ENCODE results near the gene EIF3I. TPM values are rescaled to one million over a fixed set of nuclear protein-coding genes. Genes with fewer than 3 reads are reported as not detected.

Gene EIF3I
- total RNA-seq, 1 experiment from 2014 or later, result 178 TPM

- Histone ChIP-seq H3K4me2 (ENCODE audit: low read depth, low read length, poor library complexity, severe bottlenecking) (no peak overlapping the region), H3K4me1 (ENCODE audit: low read length) (peaks cover 11% of the 10 kb centered on the region), H3K27me3 (ENCODE audit: low read length) (no peaks in the 10 kb centered on the region), H4K20me1 (ENCODE audit: insufficient read depth, low read depth, low read length) (no peaks in the 10 kb centered on the region), H3K9me2 (replicated peaks; ENCODE audit: insufficient read depth, low read length) (no peaks in the 10 kb centered on the region), H2AFZ (ENCODE audit: low read length) (no peak overlapping the region), H3K79me2 (ENCODE audit: low read length) (no peaks in the 10 kb centered on the region), H3K4me3 (ENCODE audit: low read length) (no peak overlapping the region), H3K9ac (ENCODE audit: low read length) (no peak overlapping the region; the same call in 1 of the 2 replicates), H3K36me3 (ENCODE audit: insufficient read depth, low read length) (no peaks in the 10 kb centered on the region), H3K27ac (ENCODE audit: low read length) (no peak overlapping the region), H3K9me3 (ENCODE audit: low read length) (no peaks in the 10 kb centered on the region)
- peak; percentile 50 for DNase-seq
These were observed 51.4 kb downstream of the EIF3I start for GRCh38 chr1:32273391-32274208.

GRCh38 chr1:32274646-32275340 lies 52.6 kb downstream of the EIF3I start:
- no peak for DNase-seq
- Histone ChIP-seq H3K79me2 (ENCODE audit: low read length) (no peaks in the 10 kb centered on the region), H3K9me2 (replicated peaks; ENCODE audit: insufficient read depth, low read length) (no peaks in the 10 kb centered on the region), H3K4me3 (ENCODE audit: low read length) (no peak overlapping the region), H3K27me3 (ENCODE audit: low read length) (no peaks in the 10 kb centered on the region), H3K4me2 (ENCODE audit: low read depth, low read length, poor library complexity, severe bottlenecking) (no peak overlapping the region), H4K20me1 (ENCODE audit: insufficient read depth, low read depth, low read length) (no peaks in the 10 kb centered on the region), H2AFZ (ENCODE audit: low read length) (no peak overlapping the region), H3K27ac (ENCODE audit: low read length) (no peak overlapping the region), H3K9ac (ENCODE audit: low read length) (no peak overlapping the region), H3K4me1 (ENCODE audit: low read length) (peaks cover 11% of the 10 kb centered on the region), H3K36me3 (ENCODE audit: insufficient read depth, low read length) (no peaks in the 10 kb centered on the region; the same call in 1 of the 2 replicates), H3K9me3 (ENCODE audit: low read length) (no peaks in the 10 kb centered on the region)

- H3K9me2 ChIP-seq (replicated peaks; ENCODE audit: insufficient read depth, low read length), result no peaks in the 10 kb centered on the region
- no peak overlapping the region for H3K27ac ChIP-seq (ENCODE audit: low read length)
- no peak overlapping the region for H3K9ac ChIP-seq (ENCODE audit: low read length)
- H3K4me2 ChIP-seq (ENCODE audit: low read depth, low read length, poor library complexity, severe bottlenecking), result no peak overlapping the region
- DNase-seq, result no peak
- no peaks in the 10 kb centered on the region for H3K79me2 ChIP-seq (ENCODE audit: low read length)
- no peaks in the 10 kb centered on the region for H4K20me1 ChIP-seq (ENCODE audit: insufficient read depth, low read depth, low read length)
- no peaks in the 10 kb centered on the region for H3K27me3 ChIP-seq (ENCODE audit: low read length)
- no peaks in the 10 kb centered on the region; the same call in 1 of the 2 replicates for H3K36me3 ChIP-seq (ENCODE audit: insufficient read depth, low read length)
- H2AFZ ChIP-seq (ENCODE audit: low read length), result no peak overlapping the region
- H3K4me3 ChIP-seq (ENCODE audit: low read length), result no peak overlapping the region
- no peaks in the 10 kb centered on the region for H3K9me3 ChIP-seq (ENCODE audit: low read length)
- H3K4me1 ChIP-seq (ENCODE audit: low read length), result peaks cover 11% of the 10 kb centered on the region
These were observed 53.2 kb downstream of the EIF3I start for GRCh38 chr1:32275424-32275823.

GRCh38 chr1:32276032-32276782 lies 54.0 kb downstream of the EIF3I start:
- peaks cover 11% of the 10 kb centered on the region for H3K4me1 ChIP-seq (ENCODE audit: low read length)
- H2AFZ ChIP-seq (ENCODE audit: low read length), result no peak overlapping the region
- no peak overlapping the region for H3K27ac ChIP-seq (ENCODE audit: low read length)

More at GRCh38 chr1:32276032-32276782, 54.0 kb downstream of the EIF3I start:
- no peaks in the 10 kb centered on the region for H3K9me2 ChIP-seq (replicated peaks; ENCODE audit: insufficient read depth, low read length)
- no peaks in the 10 kb centered on the region for H3K27me3 ChIP-seq (ENCODE audit: low read length)
- H3K79me2 ChIP-seq (ENCODE audit: low read length), result no peaks in the 10 kb centered on the region
- no peak overlapping the region for H3K9ac ChIP-seq (ENCODE audit: low read length)
- no peak overlapping the region for H3K4me3 ChIP-seq (ENCODE audit: low read length)
- no peak for DNase-seq
- no peaks in the 10 kb centered on the region for H4K20me1 ChIP-seq (ENCODE audit: insufficient read depth, low read depth, low read length)
- no peak overlapping the region for H3K4me2 ChIP-seq (ENCODE audit: low read depth, low read length, poor library complexity, severe bottlenecking)
- H3K9me3 ChIP-seq (ENCODE audit: low read length), result no peaks in the 10 kb centered on the region
- no peaks in the 10 kb centered on the region; the same call in 1 of the 2 replicates for H3K36me3 ChIP-seq (ENCODE audit: insufficient read depth, low read length)

Small RNA genes lying within 50 kb of the gene (small RNA-seq; reads per million reads assigned to genes)
- not detected for gene RF00017

Other genes with a start within 250 kb of the EIF3I start
- 70.9 and 77.5 TPM in 2 replicates for gene KHDRBS1, start 208.5 kb upstream of the EIF3I start, total RNA-seq (2014; rRNA removed; shearing (Covaris generic); ENCODE audit: low replicate concordance)
- 10.3 and 11.5 TPM in 2 replicates for gene TMEM39B, start 149.5 kb upstream of the EIF3I start, total RNA-seq (2014; rRNA removed; shearing (Covaris generic); ENCODE audit: low replicate concordance)
- gene KPNA6, start 114.4 kb upstream of the EIF3I start, total RNA-seq (2014; rRNA removed; shearing (Covaris generic); ENCODE audit: low replicate concordance), result 19.7 and 26.0 TPM in 2 replicates
- gene TXLNA, start 42.7 kb upstream of the EIF3I start, total RNA-seq (2014; rRNA removed; shearing (Covaris generic); ENCODE audit: low replicate concordance), result 33.5 and 40.7 TPM in 2 replicates
- gene CCDC28B, start 21.8 kb upstream of the EIF3I start, total RNA-seq (2014; rRNA removed; shearing (Covaris generic); ENCODE audit: low replicate concordance), result 35.9 and 78.2 TPM in 2 replicates
- 1.2 and 3.9 TPM in 2 replicates for gene IQCC, start 16.7 kb upstream of the EIF3I start, total RNA-seq (2014; rRNA removed; shearing (Covaris generic); ENCODE audit: low replicate concordance)
- gene DCDC2B, start 13.3 kb upstream of the EIF3I start, total RNA-seq (2014; rRNA removed; shearing (Covaris generic); ENCODE audit: low replicate concordance), result not detected in 2 replicates
- 11.2 and 11.6 TPM in 2 replicates for gene TMEM234, start 54 bp upstream of the EIF3I start, total RNA-seq (2014; rRNA removed; shearing (Covaris generic); ENCODE audit: low replicate concordance)
- 1.5 TPM in 1 of 2 replicates, not detected in the other for gene FAM167B, start 24.8 kb downstream of the EIF3I start, total RNA-seq (2014; rRNA removed; shearing (Covaris generic); ENCODE audit: low replicate concordance)
- gene LCK, start 28.9 kb downstream of the EIF3I start, total RNA-seq (2014; rRNA removed; shearing (Covaris generic); ENCODE audit: low replicate concordance), result 12.0 and 26.1 TPM in 2 replicates
- gene HDAC1, start 69.7 kb downstream of the EIF3I start, total RNA-seq (2014; rRNA removed; shearing (Covaris generic); ENCODE audit: low replicate concordance), result 201 and 257 TPM in 2 replicates
- 262 and 391 TPM in 2 replicates for gene MARCKSL1, start 113.8 kb downstream of the EIF3I start, total RNA-seq (2014; rRNA removed; shearing (Covaris generic); ENCODE audit: low replicate concordance)
- 3.1 and 4.5 TPM in 2 replicates for gene FAM229A, start 140.1 kb downstream of the EIF3I start, total RNA-seq (2014; rRNA removed; shearing (Covaris generic); ENCODE audit: low replicate concordance)
- 1.4 and 1.5 TPM in 2 replicates for gene TSSK3, start 140.1 kb downstream of the EIF3I start, total RNA-seq (2014; rRNA removed; shearing (Covaris generic); ENCODE audit: low replicate concordance)
- gene BSDC1, start 172.0 kb downstream of the EIF3I start, total RNA-seq (2014; rRNA removed; shearing (Covaris generic); ENCODE audit: low replicate concordance), result 45.1 and 50.0 TPM in 2 replicates
- gene ZBTB8B, start 242.7 kb downstream of the EIF3I start, total RNA-seq (2014; rRNA removed; shearing (Covaris generic); ENCODE audit: low replicate concordance), result not detected in 2 replicates